Gastrocnemius medialis (tissue), 4 donors: ENCODE measurements around the gene FBXO38.

Source experiments
- POLR2A ChIP-seq, 2 donors: fragments of 450-650 bp; IDR thresholded peaks; one replicate each; pipeline ENCODE4 v1.6.1; 2017; ENCODE audit warnings: antibody characterized with exemption in 2 of 2, mild to moderate bottlenecking in 2 of 2, moderate library complexity in 2 of 2
- TF ChIP-seq, protein P1 (sequence below), 5 experiments: fragments of 450-650 bp in 3 of 5; fragments of 200-600 bp in 2 of 5; sonication (generic) in 2 of 5; IDR thresholded peaks in 4 of 5; conservative IDR thresholded peaks in 1 of 5; 1 replicate in 4 of 5; 2 replicates in 1 of 5; pipeline ENCODE4 v1.5.1; 2016 to 2019; ENCODE audit warnings: antibody characterized with exemption in 5 of 5, mild to moderate bottlenecking in 3 of 5, moderate library complexity in 3 of 5

DNA sequence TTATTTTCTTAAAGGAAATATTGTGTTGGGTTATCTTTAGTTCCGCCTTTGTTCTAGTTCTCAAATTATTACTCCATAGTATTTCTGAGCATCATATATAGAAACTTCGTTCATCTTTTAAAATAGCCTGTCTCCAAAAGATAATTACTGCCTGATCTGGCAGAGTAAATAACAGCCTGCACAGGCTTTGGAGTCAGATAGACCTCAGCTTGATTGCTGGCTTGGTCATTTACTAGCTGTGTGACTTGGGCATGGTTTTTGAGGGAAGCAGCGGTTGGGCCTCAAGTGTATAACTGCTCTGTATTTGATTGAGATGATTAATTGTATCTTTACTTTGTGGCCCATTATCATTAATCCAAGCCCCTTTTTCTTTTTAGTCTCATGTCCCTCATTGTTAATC lies 50.1 kb downstream of the FBXO38 start:
- TF ChIP-seq, protein P1, sequence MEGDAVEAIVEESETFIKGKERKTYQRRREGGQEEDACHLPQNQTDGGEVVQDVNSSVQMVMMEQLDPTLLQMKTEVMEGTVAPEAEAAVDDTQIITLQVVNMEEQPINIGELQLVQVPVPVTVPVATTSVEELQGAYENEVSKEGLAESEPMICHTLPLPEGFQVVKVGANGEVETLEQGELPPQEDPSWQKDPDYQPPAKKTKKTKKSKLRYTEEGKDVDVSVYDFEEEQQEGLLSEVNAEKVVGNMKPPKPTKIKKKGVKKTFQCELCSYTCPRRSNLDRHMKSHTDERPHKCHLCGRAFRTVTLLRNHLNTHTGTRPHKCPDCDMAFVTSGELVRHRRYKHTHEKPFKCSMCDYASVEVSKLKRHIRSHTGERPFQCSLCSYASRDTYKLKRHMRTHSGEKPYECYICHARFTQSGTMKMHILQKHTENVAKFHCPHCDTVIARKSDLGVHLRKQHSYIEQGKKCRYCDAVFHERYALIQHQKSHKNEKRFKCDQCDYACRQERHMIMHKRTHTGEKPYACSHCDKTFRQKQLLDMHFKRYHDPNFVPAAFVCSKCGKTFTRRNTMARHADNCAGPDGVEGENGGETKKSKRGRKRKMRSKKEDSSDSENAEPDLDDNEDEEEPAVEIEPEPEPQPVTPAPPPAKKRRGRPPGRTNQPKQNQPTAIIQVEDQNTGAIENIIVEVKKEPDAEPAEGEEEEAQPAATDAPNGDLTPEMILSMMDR (IDR thresholded peaks at IDR 0.05 in 4 of 5, conservative IDR thresholded peaks at IDR 0.05 in 1 of 5): no peak
- no peak for TF ChIP-seq POLR2A (IDR thresholded peaks at IDR 0.05)
